Measurements from ENCODE around the gene IL3.

GRCh38 chr5:132101385-132101880, 41.0 kb downstream of the IL3 start:
- no peak for TF ChIP-seq CTCF (IDR thresholded peaks at IDR 0.05; ENCODE audit: insufficient read depth, low read depth, low read length)
- TF ChIP-seq EZH2 (IDR thresholded peaks at IDR 0.05; ENCODE audit: insufficient read depth, low read length), result no peak
